OCI-LY3 (cell line): ENCODE results near the gene SLC25A43.

Source experiments
- H2AFZ ChIP-seq: fragments of 200-600, 300-600 bp; shearing (Covaris generic); 2 replicates; pipeline ENCODE4 v1.6.0; 2014; ENCODE audit warnings: antibody characterized with exemption, low read depth, low read length
- H3K27ac ChIP-seq: fragments of 200-600, 300-600 bp; sonication (generic); 2 replicates; pipeline ENCODE4 v1.5.1; 2014; ENCODE audit warnings: mild to moderate bottlenecking, low read length, moderate library complexity, mixed read lengths
- H3K27me3 ChIP-seq: fragments of 200-600, 300-600 bp; sonication (generic); 2 replicates; pipeline ENCODE4 v1.6.1; 2014; ENCODE audit warnings: low read depth, low read length, mixed read lengths
- H3K36me3 ChIP-seq: fragments of 200-600, 300-600 bp; sonication (generic); replicated peaks from 2 replicates; pipeline ENCODE3; 2014; ENCODE audit warnings: low read depth, low read length, mixed read lengths
- H3K4me1 ChIP-seq: fragments of 300-600, 200-600 bp; sonication (generic); 2 replicates; pipeline ENCODE4 v1.6.1; 2014; ENCODE audit warnings: low read length, mixed read lengths
- H3K4me2 ChIP-seq: fragments of 200-600, 300-600 bp; sonication (generic); 2 replicates; pipeline ENCODE4 v1.6.1; 2014; ENCODE audit warnings: low read length, mixed read lengths
- H3K4me3 ChIP-seq: fragments of 300-600, 200-600 bp; sonication (generic); 2 replicates; pipeline ENCODE4 v1.5.1; 2014; ENCODE audit warnings: antibody characterized with exemption, mild to moderate bottlenecking, low read length, moderate library complexity
- H3K79me2 ChIP-seq: fragments of 300-600, 200-600 bp; shearing (Covaris generic); 2 replicates; pipeline ENCODE4 v1.6.1; 2014; ENCODE audit warnings: mild to moderate bottlenecking, low read length, mixed read lengths
- H3K9ac ChIP-seq: fragments of 300-600, 200-600 bp; shearing (Covaris generic); 2 replicates; pipeline ENCODE4 v1.6.0; 2014; ENCODE audit warnings: mild to moderate bottlenecking, low read length, moderate library complexity
- H3K9me3 ChIP-seq: fragments of 200-600, 300-600 bp; shearing (Covaris generic); 2 replicates; pipeline ENCODE4 v1.6.1; 2014; ENCODE audit warnings: low read length, mixed read lengths; ENCODE audit not compliant: insufficient read depth
- H4K20me1 ChIP-seq: fragments of 200-600, 300-600 bp; sonication (generic); 2 replicates; pipeline ENCODE4 v1.6.1; 2016; ENCODE audit warnings: low read length, mixed read lengths; ENCODE audit not compliant: insufficient read depth
- CTCF ChIP-seq: fragments of 200-600, 300-600 bp; sonication (generic); IDR thresholded peaks from 2 replicates; pipeline ENCODE4 v1.5.1; 2014; ENCODE audit warnings: antibody characterized with exemption, low read length, low read depth
- EZH2phosphoT487 ChIP-seq: fragments of 200-600 bp; shearing (Covaris generic); IDR thresholded peaks from 2 replicates; pipeline ENCODE4 v1.6.1; 2018; ENCODE audit warnings: antibody characterized with exemption, mixed run types, low read depth

Gene SLC25A43

GRCh38 chrX:119479845-119480244 is 80.7 kb downstream of the SLC25A43 start:
- no peaks in the 10 kb centered on the region for H3K36me3 ChIP-seq
- TF ChIP-seq EZH2phosphoT487 (no peak), CTCF (no peak)
- no peaks in the 10 kb centered on the region for H3K79me2 ChIP-seq
- H3K27me3 ChIP-seq = no peaks in the 10 kb centered on the region
- no peak overlapping the region for H3K9ac ChIP-seq
- no peak overlapping the region for H3K4me2 ChIP-seq
- H3K4me1 ChIP-seq = peaks cover 7% of the 10 kb centered on the region
- no peak overlapping the region for H2AFZ ChIP-seq
- no peak overlapping the region for H3K27ac ChIP-seq
- no peaks in the 10 kb centered on the region for H3K9me3 ChIP-seq
- H3K4me3 ChIP-seq = no peak overlapping the region
- H4K20me1 ChIP-seq = no peaks in the 10 kb centered on the region

GRCh38 chrX:119481323-119481801 is 82.2 kb downstream of the SLC25A43 start:
- TF ChIP-seq CTCF (no peak), EZH2phosphoT487 (no peak)
- H3K4me2 ChIP-seq = no peak overlapping the region
- H3K36me3 ChIP-seq = no peaks in the 10 kb centered on the region
- no peak overlapping the region for H3K9ac ChIP-seq
- H4K20me1 ChIP-seq = no peaks in the 10 kb centered on the region
- no peak overlapping the region for H3K27ac ChIP-seq
- no peaks in the 10 kb centered on the region for H3K9me3 ChIP-seq
- H3K79me2 ChIP-seq = no peaks in the 10 kb centered on the region
- H2AFZ ChIP-seq = no peak overlapping the region
- H3K27me3 ChIP-seq = no peaks in the 10 kb centered on the region
- H3K4me1 ChIP-seq = peaks cover 7% of the 10 kb centered on the region
- no peak overlapping the region for H3K4me3 ChIP-seq

- TF ChIP-seq EZH2phosphoT487 (no peak), CTCF (no peak)
- H3K36me3 ChIP-seq = no peaks in the 10 kb centered on the region
- H3K27me3 ChIP-seq = no peaks in the 10 kb centered on the region
- H3K4me1 ChIP-seq = peaks cover 7% of the 10 kb centered on the region
- peak overlapping the region; percentile 89 for H2AFZ ChIP-seq
- peak overlapping the region; percentile 78 for H3K4me2 ChIP-seq
- peak overlapping the region; percentile 48 for H3K9ac ChIP-seq
- H4K20me1 ChIP-seq = no peaks in the 10 kb centered on the region
- H3K27ac ChIP-seq = no peak overlapping the region
- H3K79me2 ChIP-seq = no peaks in the 10 kb centered on the region
- no peaks in the 10 kb centered on the region for H3K9me3 ChIP-seq
- H3K4me3 ChIP-seq = peak overlapping the region; percentile 70
Measured at GRCh38 chrX:119482041-119482440, 82.9 kb downstream of the SLC25A43 start.

- TF ChIP-seq CTCF (peak; percentile 51), EZH2phosphoT487 (no peak)
- Histone ChIP-seq H3K4me1 (peaks cover 7% of the 10 kb centered on the region), H4K20me1 (no peaks in the 10 kb centered on the region), H3K4me3 (peak overlapping the region; percentile 70), H3K27ac (no peak overlapping the region), H3K9me3 (no peaks in the 10 kb centered on the region), H3K36me3 (no peaks in the 10 kb centered on the region), H3K4me2 (peak overlapping the region; percentile 78), H2AFZ (peak overlapping the region; percentile 89), H3K79me2 (no peaks in the 10 kb centered on the region), H3K9ac (peak overlapping the region; percentile 48), H3K27me3 (no peaks in the 10 kb centered on the region)
Measured at GRCh38 chrX:119482481-119483480, 83.6 kb downstream of the SLC25A43 start.
